ENCODE data around the gene MSI1.

MSI1 gene

GRCh38 chr12:120399531-120399930, 30.6 kb upstream of the MSI1 start:
- TF ChIP-seq CTCF (IDR thresholded peaks at IDR 0.05; ENCODE audit: low read depth, low read length): no peak
- Histone ChIP-seq H3K27me3 (ENCODE audit: insufficient read depth, low read depth, severe bottlenecking) (no peaks in the 10 kb centered on the region), H3K4me3 (ENCODE audit: low read depth, low read length) (no peak overlapping the region), H3K36me3 (no peaks in the 10 kb centered on the region), H3K27ac (no peak overlapping the region), H3K9me3 (ENCODE audit: severe bottlenecking) (no peaks in the 10 kb centered on the region)
- no peak for DNase-seq

GRCh38 chr12:120397824-120398540, 29.0 kb upstream of the MSI1 start:
- TF ChIP-seq CTCF (IDR thresholded peaks at IDR 0.05; ENCODE audit: low read depth, low read length): no peak

GRCh38 chr12:120394483-120395367, 25.8 kb upstream of the MSI1 start:
- H3K4me3 ChIP-seq (ENCODE audit: low read depth, low read length): peak overlapping the region; percentile 20
- no peaks in the 10 kb centered on the region for H3K27me3 ChIP-seq (ENCODE audit: insufficient read depth, low read depth, severe bottlenecking)
- H3K27ac ChIP-seq: no peak overlapping the region; the same call in 1 of the 2 replicates
- DNase-seq: peak; percentile 63
- H3K9me3 ChIP-seq (ENCODE audit: severe bottlenecking): no peaks in the 10 kb centered on the region
- no peak for TF ChIP-seq CTCF (IDR thresholded peaks at IDR 0.05; ENCODE audit: low read depth, low read length)
- no peaks in the 10 kb centered on the region for H3K36me3 ChIP-seq

More at GRCh38 chr12:120397824-120398540, 29.0 kb upstream of the MSI1 start:
- Histone ChIP-seq H3K9me3 (ENCODE audit: severe bottlenecking) (no peaks in the 10 kb centered on the region), H3K36me3 (no peaks in the 10 kb centered on the region), H3K27ac (no peak overlapping the region), H3K27me3 (ENCODE audit: insufficient read depth, low read depth, severe bottlenecking) (no peaks in the 10 kb centered on the region), H3K4me3 (ENCODE audit: low read depth, low read length) (no peak overlapping the region)
- DNase-seq: no peak

- no peak overlapping the region for H3K27ac ChIP-seq
- TF ChIP-seq CTCF (IDR thresholded peaks at IDR 0.05; ENCODE audit: low read depth, low read length): no peak
- no peaks in the 10 kb centered on the region for H3K27me3 ChIP-seq (ENCODE audit: insufficient read depth, low read depth, severe bottlenecking)
- H3K36me3 ChIP-seq: no peaks in the 10 kb centered on the region
- H3K4me3 ChIP-seq (ENCODE audit: low read depth, low read length): no peak overlapping the region
- no peaks in the 10 kb centered on the region for H3K9me3 ChIP-seq (ENCODE audit: severe bottlenecking)
- DNase-seq: no peak
Measured at GRCh38 chr12:120390540-120391120, 21.7 kb upstream of the MSI1 start.

- no peak overlapping the region for H3K4me3 ChIP-seq (ENCODE audit: low read depth, low read length)
- no peak for DNase-seq
- TF ChIP-seq CTCF (IDR thresholded peaks at IDR 0.05; ENCODE audit: low read depth, low read length): no peak
- no peaks in the 10 kb centered on the region for H3K27me3 ChIP-seq (ENCODE audit: insufficient read depth, low read depth, severe bottlenecking)
- no peaks in the 10 kb centered on the region for H3K9me3 ChIP-seq (ENCODE audit: severe bottlenecking)
- no peaks in the 10 kb centered on the region for H3K36me3 ChIP-seq
- no peak overlapping the region for H3K27ac ChIP-seq
Measured at GRCh38 chr12:120388691-120389481, 19.9 kb upstream of the MSI1 start.
